HFF-Myc (cell line): ENCODE results near the gene SH3RF2.

Experiments
- DNase-seq: peaks from one replicate; pipeline ENCODE4 v3.0.0-alpha.2; 2011; ENCODE audit warnings: low read depth; ENCODE audit errors: extremely low read depth
- H3K4me3 ChIP-seq: replicated peaks from 2 replicates; pipeline ENCODE4 v1.5.1; 2011; ENCODE audit warnings: low read depth, mild to moderate bottlenecking, control low read depth, low read length
- CTCF ChIP-seq: IDR thresholded peaks from 2 replicates; pipeline ENCODE4 v1.5.1; 2012; ENCODE audit warnings: mild to moderate bottlenecking, low read depth, low read length, control low read depth; ENCODE audit errors: missing control alignments

The SH3RF2 gene

DNA sequence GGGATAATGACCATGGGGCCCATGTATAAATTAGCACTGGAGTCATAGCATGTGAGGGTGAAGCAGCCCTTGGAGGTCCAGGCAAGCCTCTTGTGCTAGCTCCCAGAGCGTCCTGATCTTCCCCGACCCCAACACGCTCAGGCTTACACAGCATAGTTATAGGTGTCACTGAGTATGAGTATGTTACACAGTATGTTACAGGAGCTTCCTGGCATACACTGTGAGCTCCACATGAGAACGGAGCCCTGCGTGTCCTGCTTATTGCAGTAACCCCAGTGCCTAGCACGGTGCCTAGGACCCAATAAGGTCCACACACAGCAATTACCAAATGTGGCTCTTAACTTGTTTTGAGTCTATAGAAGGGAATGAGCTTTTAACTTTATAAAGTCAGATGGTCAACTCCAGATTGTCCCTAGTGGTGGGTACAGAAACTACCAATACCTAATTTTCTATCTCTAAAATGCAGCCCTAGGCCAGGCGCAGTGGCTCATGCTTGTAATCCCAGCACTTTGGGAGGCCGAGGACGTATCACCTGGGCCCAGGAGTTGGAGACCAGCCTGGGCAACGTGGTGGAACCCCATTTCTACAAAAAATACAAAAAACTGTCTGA lies 104.9 kb downstream of the SH3RF2 start:
- TF ChIP-seq CTCF: peak; percentile 28
- H3K4me3 ChIP-seq: no peak overlapping the region
- no peak for DNase-seq

GRCh38 chr5:146042628-146043279 lies 106.4 kb downstream of the SH3RF2 start:
- no peak for TF ChIP-seq CTCF
- peak; percentile 42 for DNase-seq
- H3K4me3 ChIP-seq: no peak overlapping the region

- no peak overlapping the region for H3K4me3 ChIP-seq
- DNase-seq: no peak
- no peak for TF ChIP-seq CTCF
These were observed 107.3 kb downstream of the SH3RF2 start for GRCh38 chr5:146043722-146044121.

GRCh38 chr5:146047396-146047795 lies 111.0 kb downstream of the SH3RF2 start:
- no peak for TF ChIP-seq CTCF
- H3K4me3 ChIP-seq: no peak overlapping the region
- DNase-seq: no peak

- H3K4me3 ChIP-seq: no peak overlapping the region
- peak; percentile 63 for DNase-seq
- TF ChIP-seq CTCF: peak; percentile 72
These were observed 112.8 kb downstream of the SH3RF2 start for GRCh38 chr5:146048994-146049703.

DNA sequence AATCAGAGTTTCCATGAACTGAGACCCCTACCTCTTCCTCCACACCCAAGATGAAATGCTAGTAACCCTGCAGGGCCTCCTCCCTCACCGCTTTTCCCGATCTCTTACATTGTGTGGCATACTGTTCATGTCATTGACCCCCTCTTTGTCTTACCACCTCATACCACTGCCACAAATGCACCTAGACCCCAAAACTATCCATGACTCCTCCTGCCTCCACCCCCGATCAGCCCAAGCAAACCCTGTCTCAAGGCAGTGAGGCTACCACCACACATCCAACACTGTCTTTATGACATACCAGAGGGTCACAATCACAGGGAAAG lies 113.3 kb downstream of the SH3RF2 start:
- no peak for TF ChIP-seq CTCF
- DNase-seq: no peak
- H3K4me3 ChIP-seq: no peak overlapping the region

- DNase-seq: no peak
- TF ChIP-seq CTCF: no peak
- H3K4me3 ChIP-seq: no peak overlapping the region
These were observed 113.7 kb downstream of the SH3RF2 start for GRCh38 chr5:146050086-146050485.
